Lower leg skin (tissue), 3 donors: ENCODE results near the gene KISS1.

Experiments
- POLR2A ChIP-seq, 2 donors: fragments of 450-650 bp; IDR thresholded peaks; one replicate each; pipeline ENCODE4 v1.6.1; 2016 to 2017; ENCODE audit warnings: antibody characterized with exemption in 2 of 2, mild to moderate bottlenecking in 1 of 2, moderate library complexity in 1 of 2
- TF ChIP-seq, protein P1 (sequence below), 3 donors: fragments of 450-650 bp; IDR thresholded peaks; one replicate each; pipeline ENCODE4 v1.5.1; 2016; ENCODE audit warnings: antibody characterized with exemption in 3 of 3, mild to moderate bottlenecking in 3 of 3, moderate library complexity in 2 of 3

GRCh38 chr1:204230211-204230610 lies 33.9 kb upstream of the KISS1 start:
- TF ChIP-seq, protein P1, sequence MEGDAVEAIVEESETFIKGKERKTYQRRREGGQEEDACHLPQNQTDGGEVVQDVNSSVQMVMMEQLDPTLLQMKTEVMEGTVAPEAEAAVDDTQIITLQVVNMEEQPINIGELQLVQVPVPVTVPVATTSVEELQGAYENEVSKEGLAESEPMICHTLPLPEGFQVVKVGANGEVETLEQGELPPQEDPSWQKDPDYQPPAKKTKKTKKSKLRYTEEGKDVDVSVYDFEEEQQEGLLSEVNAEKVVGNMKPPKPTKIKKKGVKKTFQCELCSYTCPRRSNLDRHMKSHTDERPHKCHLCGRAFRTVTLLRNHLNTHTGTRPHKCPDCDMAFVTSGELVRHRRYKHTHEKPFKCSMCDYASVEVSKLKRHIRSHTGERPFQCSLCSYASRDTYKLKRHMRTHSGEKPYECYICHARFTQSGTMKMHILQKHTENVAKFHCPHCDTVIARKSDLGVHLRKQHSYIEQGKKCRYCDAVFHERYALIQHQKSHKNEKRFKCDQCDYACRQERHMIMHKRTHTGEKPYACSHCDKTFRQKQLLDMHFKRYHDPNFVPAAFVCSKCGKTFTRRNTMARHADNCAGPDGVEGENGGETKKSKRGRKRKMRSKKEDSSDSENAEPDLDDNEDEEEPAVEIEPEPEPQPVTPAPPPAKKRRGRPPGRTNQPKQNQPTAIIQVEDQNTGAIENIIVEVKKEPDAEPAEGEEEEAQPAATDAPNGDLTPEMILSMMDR (IDR thresholded peaks at IDR 0.05) = no peak
- TF ChIP-seq POLR2A (IDR thresholded peaks at IDR 0.05) = no peak
